Stimulated activated CD4-positive, alpha-beta T cell treated with anti-CD3 and anti-CD28 coated beads, Interleukin-15, amount 100 ng/mL, for 48 hours (primary cell): ENCODE data around the gene BOC.

Source experiments
- DNase-seq, 2 donors: peaks; one replicate each; pipeline ENCODE4 v3.0.0-alpha.2; 2020; ENCODE audit warnings: low read depth in 2 of 2

Gene BOC

GRCh38 chr3:113287803-113288648 lies 76.7 kb downstream of the BOC start:
- peak in 1 of 2 donors; percentile 44 for DNase-seq

DNA sequence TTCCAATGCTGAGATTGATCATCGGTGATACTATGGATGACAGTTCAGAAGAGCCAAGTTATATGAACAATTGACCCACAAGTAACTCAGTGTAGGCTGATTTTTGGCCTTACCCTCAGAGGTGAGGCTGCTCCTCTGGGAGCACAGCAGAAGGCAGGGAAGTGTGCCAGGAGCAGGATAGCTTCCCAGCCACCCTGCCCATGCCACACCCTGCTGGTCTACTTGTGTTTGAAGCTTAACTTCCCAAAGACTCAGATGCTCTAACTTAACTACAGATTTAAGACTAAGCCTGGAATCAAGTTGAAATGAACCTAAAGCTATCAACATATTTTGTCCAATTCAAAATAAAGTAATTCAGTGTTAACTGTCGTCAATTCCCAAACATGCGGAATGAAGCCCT lies 77.5 kb downstream of the BOC start:
- DNase-seq, result no peak

DNA sequence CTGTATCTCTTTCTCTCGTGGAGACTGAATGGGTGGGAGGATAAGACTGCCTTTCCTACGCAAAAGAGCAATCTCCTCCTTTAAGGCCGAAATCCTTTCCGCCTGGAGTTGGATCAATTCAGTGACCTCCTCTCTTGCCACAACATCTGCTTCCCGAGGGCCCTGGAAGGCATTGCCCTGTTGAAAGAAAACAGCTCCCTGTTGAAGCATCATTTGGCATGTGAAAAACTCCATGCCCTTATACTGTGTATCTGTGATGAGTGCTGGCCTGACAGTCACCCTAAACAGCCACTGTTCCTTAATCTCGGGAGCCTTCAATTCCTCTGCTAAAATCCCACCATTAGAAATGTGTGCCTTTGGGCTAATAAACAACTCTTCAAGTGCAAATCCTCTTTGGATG lies 80.2 kb downstream of the BOC start:
- DNase-seq, result no peak

- no peak for DNase-seq
Measured at GRCh38 chr3:113292933-113293332, 81.6 kb downstream of the BOC start.

DNA sequence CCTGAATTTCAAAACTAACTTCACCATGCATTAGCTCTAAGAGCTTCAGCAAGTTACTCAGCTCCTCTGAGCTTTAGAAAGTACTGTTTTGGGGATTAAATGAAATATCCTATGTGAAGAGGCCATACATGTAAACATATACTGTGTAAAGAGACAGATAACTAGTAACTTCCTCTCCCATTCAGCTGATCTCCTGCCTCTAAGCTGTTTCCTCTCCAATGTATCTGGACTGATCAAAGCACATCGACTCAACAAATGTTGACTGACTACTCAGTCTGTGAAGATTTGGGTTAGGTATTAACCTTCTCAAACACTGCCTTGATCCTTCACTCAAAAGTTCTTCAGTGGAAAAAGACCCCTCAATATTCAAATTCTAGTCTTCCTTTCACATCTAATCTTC lies 82.0 kb downstream of the BOC start:
- DNase-seq, result no peak

DNA sequence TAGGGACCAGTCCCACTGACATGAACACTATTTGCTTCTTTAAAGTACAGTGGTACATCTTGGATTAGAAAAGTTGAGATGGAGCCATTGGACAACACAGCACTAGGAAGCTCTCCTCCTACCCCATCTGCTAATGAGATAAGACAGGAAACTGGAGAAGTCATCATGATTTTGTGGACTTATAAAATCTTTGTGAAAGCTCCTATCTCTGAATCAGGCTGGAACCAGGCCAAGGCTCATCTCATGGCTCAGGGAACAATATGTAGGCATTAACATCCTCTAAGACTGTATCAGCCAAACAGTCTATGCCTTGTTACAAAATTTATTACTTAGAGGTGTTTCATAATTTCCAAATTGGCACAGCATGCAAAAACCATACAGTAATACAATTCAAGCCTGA lies 84.1 kb downstream of the BOC start:
- no peak for DNase-seq

GRCh38 chr3:113297287-113297686 lies 85.9 kb downstream of the BOC start:
- DNase-seq, result no peak

DNA sequence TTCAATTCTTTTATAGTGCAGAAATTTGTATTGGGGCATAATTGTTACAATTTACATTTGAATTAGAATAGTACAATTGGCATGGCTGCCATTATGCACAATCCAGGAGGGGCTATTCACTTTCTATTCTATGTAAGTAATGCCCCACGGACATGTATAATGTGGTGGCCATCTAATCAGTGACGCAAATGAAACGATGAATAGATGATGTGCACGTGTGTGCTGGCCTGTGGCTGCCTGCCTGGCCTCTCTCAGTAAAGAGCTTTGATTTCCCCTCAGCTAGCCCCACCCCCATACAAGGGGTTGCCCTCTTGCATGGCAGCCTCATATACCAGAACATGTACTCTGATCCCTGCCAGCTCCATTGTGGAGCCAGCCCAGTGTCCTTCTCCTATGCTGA lies 86.5 kb downstream of the BOC start:
- DNase-seq, result no peak

DNA sequence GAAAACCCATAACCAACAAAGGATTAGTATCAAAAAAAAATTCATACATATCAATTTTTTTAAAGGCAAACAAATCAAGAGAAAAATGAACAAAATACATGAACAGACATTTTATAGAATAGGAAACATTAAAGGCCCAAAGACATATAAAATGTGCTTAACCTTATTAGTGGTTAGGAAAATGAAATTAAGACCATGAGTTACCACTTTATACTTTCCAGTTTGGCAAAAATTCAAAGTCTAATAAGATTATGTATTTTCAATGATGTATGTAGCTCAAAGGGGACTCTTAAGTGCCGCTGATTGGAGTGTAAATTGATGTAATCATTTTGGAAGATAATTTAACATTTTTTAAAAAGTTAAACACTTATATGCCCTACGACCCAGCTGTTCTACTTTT lies 89.2 kb downstream of the BOC start:
- no peak for DNase-seq

DNA sequence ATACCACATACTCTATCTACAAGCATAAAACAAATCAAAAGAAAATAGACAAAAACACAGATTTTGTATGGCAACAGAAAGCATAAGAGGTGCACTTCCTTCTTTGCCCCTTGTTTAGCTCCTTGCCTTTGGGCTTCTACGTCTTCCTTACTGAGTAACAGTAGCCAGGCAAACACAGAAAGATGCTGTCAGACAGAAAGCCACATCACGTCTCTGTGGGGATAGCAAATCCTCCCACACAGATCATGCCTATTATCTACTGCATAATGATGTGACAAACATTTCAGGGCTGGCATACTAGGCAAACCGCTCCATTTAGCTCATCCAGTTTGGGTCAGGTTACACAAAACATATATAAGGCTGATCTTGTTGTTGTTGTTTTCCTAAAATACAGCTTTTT lies 92.7 kb downstream of the BOC start:
- DNase-seq, result no peak

DNA sequence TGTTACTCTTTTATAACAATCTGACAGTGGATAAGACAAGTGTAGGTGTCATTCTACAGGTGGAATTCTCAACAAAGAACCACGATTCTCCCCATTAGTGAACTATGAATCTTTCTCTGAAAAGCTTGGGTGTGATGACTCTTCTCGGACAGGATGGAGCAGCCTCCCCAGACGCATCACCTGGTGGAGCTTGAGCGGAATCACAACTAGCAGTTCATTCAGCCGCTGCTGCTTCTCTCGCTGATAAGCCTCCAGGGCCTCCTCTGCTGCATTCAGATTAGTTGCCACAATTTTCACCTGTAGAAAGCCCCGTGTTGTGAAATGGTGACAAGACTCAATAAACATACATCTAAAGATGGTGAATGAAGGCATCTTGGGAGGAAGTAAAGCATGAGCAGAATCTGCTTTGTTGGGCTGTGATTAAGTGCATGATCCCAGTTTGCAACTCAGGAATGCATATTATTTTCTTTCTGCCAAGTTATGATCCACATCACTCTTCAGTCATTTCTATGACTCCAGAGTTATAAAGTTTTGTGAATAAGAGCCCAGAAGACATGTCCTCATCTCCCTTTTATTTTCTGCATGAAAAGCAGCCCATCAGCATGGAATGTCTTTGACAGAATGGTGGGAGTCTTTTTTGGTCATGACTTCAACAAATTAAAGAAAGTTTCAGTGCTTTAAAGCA lies 93.6 kb downstream of the BOC start:
- DNase-seq, result no peak

DNA sequence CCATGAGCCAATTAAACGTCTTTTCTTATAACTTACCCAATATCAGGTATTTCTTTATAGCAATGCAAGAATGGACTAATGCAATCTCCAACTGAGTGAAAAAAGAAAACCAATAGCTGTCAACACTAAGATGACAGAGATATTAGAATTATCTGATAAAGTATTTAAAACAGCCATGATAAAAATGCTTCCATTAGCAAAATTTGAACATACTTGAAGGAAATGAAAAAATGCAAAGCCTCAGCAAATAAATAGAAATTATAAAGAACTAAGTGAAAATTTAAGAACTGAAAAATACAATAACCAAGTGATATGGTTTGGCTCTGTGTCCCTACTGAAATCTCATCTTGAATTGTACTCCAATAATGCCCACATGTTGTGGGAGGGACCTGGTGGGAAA lies 99.6 kb downstream of the BOC start:
- DNase-seq, result no peak

DNA sequence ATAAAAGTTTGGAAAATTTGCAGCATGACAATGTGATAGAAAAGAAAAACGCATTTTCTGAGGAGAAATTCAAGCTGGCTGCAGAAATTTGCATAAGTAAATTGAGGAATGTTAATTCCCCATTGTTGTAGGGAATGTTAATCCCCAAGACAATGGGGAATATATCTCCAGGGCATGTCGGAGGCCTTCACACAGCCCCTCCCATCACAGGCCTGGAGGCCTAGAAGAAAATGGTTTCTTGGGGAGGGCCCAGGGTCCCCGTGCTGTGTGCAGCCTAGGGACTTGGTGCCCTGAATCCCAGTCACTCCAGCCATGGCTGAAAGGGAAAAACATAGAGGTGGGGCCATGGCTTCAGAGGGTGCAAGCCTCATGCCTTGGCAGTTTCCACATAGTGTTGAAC lies 101.1 kb downstream of the BOC start:
- no peak for DNase-seq

DNA sequence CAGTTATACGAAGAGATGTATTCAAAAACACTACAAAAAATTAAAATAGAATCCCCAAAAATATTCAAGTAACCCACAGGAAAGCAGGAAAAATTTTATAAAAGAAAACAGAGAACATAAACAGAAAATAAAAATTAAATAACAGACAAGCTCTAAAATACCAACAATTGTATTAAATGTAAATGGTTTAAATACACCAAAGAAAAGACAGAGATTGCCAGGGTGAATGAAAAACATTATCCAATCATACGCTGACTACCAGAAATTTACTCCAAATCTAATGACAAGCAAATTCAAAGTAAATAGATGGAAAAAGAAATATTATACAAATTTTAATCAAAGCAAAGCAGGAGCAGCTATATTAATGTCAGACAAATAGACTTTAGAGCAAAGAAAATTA lies 103.6 kb downstream of the BOC start:
- DNase-seq, result no peak

DNA sequence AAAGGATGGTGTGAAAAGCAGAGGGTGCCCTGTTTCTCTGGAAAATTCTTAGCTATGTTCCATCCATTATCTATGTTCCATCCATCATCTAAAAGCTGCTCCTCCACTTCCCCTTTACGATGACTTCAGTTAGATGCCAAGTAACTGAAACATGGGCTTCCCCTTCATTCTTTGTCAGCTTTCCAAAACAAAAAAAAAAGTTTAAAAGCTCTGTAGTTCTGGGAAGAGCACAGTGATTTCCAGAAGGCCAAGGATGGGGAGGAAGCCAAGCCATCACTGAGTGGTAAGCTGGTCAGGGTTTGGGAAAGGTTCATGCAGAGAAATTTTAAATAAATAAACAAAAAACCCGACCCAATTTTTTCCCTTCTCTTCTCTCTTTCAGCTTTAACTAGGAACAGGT lies 118.4 kb downstream of the BOC start:
- no peak for DNase-seq

- no peak for DNase-seq
Measured at GRCh38 chr3:113330742-113331141, 119.4 kb downstream of the BOC start.

- no peak for DNase-seq
Measured at GRCh38 chr3:113331187-113331586, 119.8 kb downstream of the BOC start.
